OCI-LY7 (cell line): ENCODE data around the gene NCF2. TPM values are rescaled to one million over a fixed set of nuclear protein-coding genes. Genes with fewer than 3 reads are reported as not detected.

Experiments
- BruUV-seq: library from RNA; stranded (reverse); fragments of 400-500 nt; replicated peaks from 2 replicates; lab custom pipeline; 2021; lab: Mats Ljungman, UMichigan
- CTCF ChIA-PET: fragments of 300-600 bp; sonication (Branson Sonifier 250); formaldehyde crosslinking; loops from one replicate; lab custom pipeline; 2022; ENCODE audit warnings: antibody characterized with exemption; ENCODE audit not compliant: unreplicated experiment; lab: Charles Lee
- POLR2A ChIA-PET: fragments of 300-600 bp; sonication (Branson Sonifier 250); formaldehyde crosslinking; loops from one replicate; lab custom pipeline; 2022; ENCODE audit warnings: antibody characterized with exemption; lab: Charles Lee
- DNase-seq: peaks from one replicate; pipeline ENCODE4 v3.0.0-alpha.2; 2015; ENCODE audit warnings: low spot score
- H2AFZ ChIP-seq: fragments of 200-600 bp; sonication (generic), shearing (Covaris generic); 2 replicates; pipeline ENCODE4 v1.6.1; 2014; ENCODE audit warnings: mild to moderate bottlenecking, antibody characterized with exemption, low read length, moderate library complexity
- H3K27ac ChIP-seq: fragments of 200-600 bp; sonication (generic); 2 replicates; pipeline ENCODE4 v1.5.1; 2014; ENCODE audit warnings: mixed run types, low read depth, mild to moderate bottlenecking, moderate library complexity, low read length, inconsistent platforms; ENCODE audit not compliant: poor library complexity, severe bottlenecking
- H3K36me3 ChIP-seq: fragments of 200-600 bp; sonication (generic); 2 replicates; pipeline ENCODE4 v1.6.1; 2014; ENCODE audit warnings: mild to moderate bottlenecking, antibody characterized with exemption, low read length, moderate library complexity, mixed read lengths; ENCODE audit not compliant: insufficient read depth
- H3K4me1 ChIP-seq: fragments of 200-600 bp; sonication (generic); 2 replicates; pipeline ENCODE4 v1.5.1; 2014; ENCODE audit warnings: mild to moderate bottlenecking, low read length; ENCODE audit not compliant: insufficient read depth, poor library complexity, severe bottlenecking
- H3K4me2 ChIP-seq: fragments of 200-600 bp; sonication (generic); 2 replicates; pipeline ENCODE4 v1.6.1; 2014; ENCODE audit warnings: mild to moderate bottlenecking, low read length
- H3K4me3 ChIP-seq: fragments of 200-600 bp; sonication (generic); 2 replicates; pipeline ENCODE4 v1.5.1; 2014; ENCODE audit warnings: mild to moderate bottlenecking, low read depth, low read length; ENCODE audit not compliant: poor library complexity, severe bottlenecking
- H3K79me2 ChIP-seq: fragments of 200-600 bp; sonication (generic); 2 replicates; pipeline ENCODE4 v1.6.1; 2016; ENCODE audit warnings: low read depth, mild to moderate bottlenecking, low read length, moderate library complexity, mixed read lengths; ENCODE audit not compliant: insufficient read depth
- H3K9me2 ChIP-seq: fragments of 200-600 bp; sonication (generic); 2 replicates; pipeline ENCODE4 v1.6.1; 2016; ENCODE audit warnings: mild to moderate bottlenecking, low read length, mixed read lengths; ENCODE audit not compliant: insufficient read depth
- H3K9me3 ChIP-seq: fragments of 200-600 bp; sonication (generic); 2 replicates; pipeline ENCODE4 v1.6.1; 2014; ENCODE audit warnings: mild to moderate bottlenecking, mixed run types, low read length, mixed read lengths
- H4K20me1 ChIP-seq: fragments of 200-600 bp; sonication (generic); 2 replicates; pipeline ENCODE4 v1.6.1; 2014; ENCODE audit warnings: mild to moderate bottlenecking, antibody characterized with exemption, low read length, moderate library complexity, mixed read lengths; ENCODE audit not compliant: insufficient read depth
- CTCF ChIP-seq: fragments of 200-600 bp; sonication (generic); conservative IDR thresholded peaks from 2 replicates; pipeline ENCODE4 v1.5.1; 2014; ENCODE audit warnings: mild to moderate bottlenecking, antibody characterized with exemption, low read length, moderate library complexity, mixed read lengths
- EZH2phosphoT487 ChIP-seq: fragments of 200-600 bp; sonication (generic); IDR thresholded peaks from 2 replicates; pipeline ENCODE4 v1.6.1; 2018; ENCODE audit warnings: low read depth, borderline replicate concordance, mild to moderate bottlenecking, mixed run types, antibody characterized with exemption, low read length, moderate library complexity, mixed read lengths
- intact Hi-C: fragments of 100-400 bp; cut with micrococcal nuclease; formaldehyde crosslinking; loops from one replicate; pipeline ENCODE4 v1.10.0; 2022; ENCODE audit not compliant: unreplicated experiment
- total RNA-seq, 2 experiments: library from RNA; depleted of rRNA in 1 of 2; stranded (reverse); fragments of >200 nt in 1 of 2; shearing (Covaris generic) in 1 of 2; gene quantifications; 2 replicates each; pipeline ENCODE4 v1.2.3, GENCODE V29; 2014 to 2022

Gene NCF2
- total RNA-seq, 2 experiments from 2014 or later = 4.0 to 17.4 TPM

GRCh38 chr1:183633676-183634343 is 43.6 kb upstream of the NCF2 start:
- no peaks in the 10 kb centered on the region for H3K9me3 ChIP-seq
- H3K36me3 ChIP-seq = peaks cover 44% of the 10 kb centered on the region
- peak overlapping the region; percentile 75 for H3K27ac ChIP-seq
- H3K79me2 ChIP-seq = peaks cover 49% of the 10 kb centered on the region
- H3K4me2 ChIP-seq = peak overlapping the region; percentile 88
- peaks cover 32% of the 10 kb centered on the region for H3K4me1 ChIP-seq
- intact Hi-C loops = loop anchor here (2.0 to 10.0 kb wide), 3 partner anchors 49 to 609 kb away; partner anchors contain the start of genes LAMC1 and TSEN15
- ChIA-PET CTCF (no interaction called here), POLR2A (interaction anchor here (0.7 to 1.5 kb wide), 7 partner anchors 8 to 487 kb away, joined by 3 to 15 read pairs (median 3); partner anchors contain the start of gene TSEN15)
- no peaks in the 10 kb centered on the region for H3K9me2 ChIP-seq
- peak overlapping the region; percentile 94 for H3K4me3 ChIP-seq
- DNase-seq = peak; percentile 75
- peak; percentile 87 for TF ChIP-seq CTCF
- TF ChIP-seq EZH2phosphoT487 = no peak
- H2AFZ ChIP-seq = no peak overlapping the region
- no TSS peak for BruUV-seq
- peaks cover 19% of the 10 kb centered on the region for H4K20me1 ChIP-seq

DNA sequence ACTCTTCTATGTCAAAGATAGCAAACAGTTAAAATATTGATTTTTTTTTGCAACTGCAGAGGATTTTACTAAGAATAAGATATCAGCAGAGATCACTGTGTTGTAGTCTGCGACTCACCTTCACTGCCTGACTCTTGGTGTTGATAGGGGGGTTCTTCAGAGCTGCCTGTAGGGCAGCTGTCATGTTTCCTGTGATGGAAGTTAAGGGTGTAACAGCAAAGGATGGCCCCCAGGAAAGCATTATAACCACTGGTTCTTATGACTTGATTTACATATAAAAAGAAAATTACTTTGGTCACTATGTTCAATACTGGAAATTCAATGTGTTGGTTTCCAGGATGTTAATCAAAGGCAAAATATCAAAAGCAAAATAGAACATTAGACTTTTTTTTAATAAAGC is 42.7 kb upstream of the NCF2 start:
- Histone ChIP-seq H4K20me1 (peaks cover 19% of the 10 kb centered on the region), H3K4me3 (peak overlapping the region; percentile 94)

More for the DNA sequence above, 42.7 kb upstream of the NCF2 start:
- peak; percentile 33 for DNase-seq
- Histone ChIP-seq H3K9me2 (no peaks in the 10 kb centered on the region), H3K36me3 (peaks cover 52% of the 10 kb centered on the region), H3K4me2 (peak overlapping the region; percentile 88), H3K4me1 (peaks cover 32% of the 10 kb centered on the region), H3K27ac (no peak overlapping the region), H3K79me2 (peaks cover 49% of the 10 kb centered on the region), H3K9me3 (no peaks in the 10 kb centered on the region), H2AFZ (no peak overlapping the region)
- ChIA-PET CTCF (no interaction called here), POLR2A (interaction anchor here (0.7 to 1.5 kb wide), 5 partner anchors 7 to 705 kb away, joined by 3 to 4 read pairs (median 3); no protein-coding TSS in a partner anchor)
- TF ChIP-seq CTCF (no peak), EZH2phosphoT487 (no peak)
- no TSS peak for BruUV-seq
- intact Hi-C loops = loop anchor here (5.0 to 10.0 kb wide), 2 partner anchors 419 to 608 kb away; partner anchors contain the start of genes LAMC1 and TSEN15
